Osteoblast (primary cell): ENCODE data around the gene PLPP1. TPM values are rescaled to one million over a fixed set of nuclear protein-coding genes. Genes with fewer than 3 reads are reported as not detected.

Source experiments
- DNase-seq: peaks from one replicate; pipeline ENCODE4 v3.0.0; 2011; ENCODE audit warnings: low spot score, mixed read lengths; ENCODE audit not compliant: insufficient read length; ENCODE audit errors: missing footprints
- H2AFZ ChIP-seq: 2 replicates; pipeline ENCODE4 v1.6.0; 2011; ENCODE audit warnings: mild to moderate bottlenecking, low read length
- H3K27ac ChIP-seq: 2 replicates; pipeline ENCODE4 v1.5.1; 2011; ENCODE audit warnings: mild to moderate bottlenecking, low read depth, low read length, moderate library complexity
- H3K27me3 ChIP-seq: 2 replicates; pipeline ENCODE4 v1.6.0; 2012; ENCODE audit warnings: mild to moderate bottlenecking, control low read depth, inconsistent platforms, low read length, moderate library complexity; ENCODE audit not compliant: insufficient read depth
- H3K36me3 ChIP-seq: 2 replicates; pipeline ENCODE4 v1.5.1; 2011; ENCODE audit warnings: mild to moderate bottlenecking, low read length, control low read depth, moderate library complexity; ENCODE audit not compliant: insufficient read depth
- H3K4me1 ChIP-seq: 2 replicates; pipeline ENCODE4 v1.5.1; 2011; ENCODE audit warnings: mild to moderate bottlenecking, low read length, control low read depth, moderate library complexity; ENCODE audit not compliant: insufficient read depth
- H3K4me2 ChIP-seq: 2 replicates; pipeline ENCODE4 v1.6.0; 2011; ENCODE audit warnings: mild to moderate bottlenecking, low read length; ENCODE audit not compliant: insufficient read depth
- H3K4me3 ChIP-seq: fragments of 200-600 bp; sonication (generic); 3 replicates; pipeline ENCODE4 v1.5.1; 2012; ENCODE audit warnings: mild to moderate bottlenecking, low read length, inconsistent platforms; ENCODE audit not compliant: insufficient read depth
- H3K79me2 ChIP-seq: 2 replicates; pipeline ENCODE4 v1.6.0; 2012; ENCODE audit warnings: mild to moderate bottlenecking, low read length, control low read depth, inconsistent platforms; ENCODE audit not compliant: insufficient read depth
- H3K9me3 ChIP-seq: 2 replicates; pipeline ENCODE4 v1.5.1; 2011; ENCODE audit warnings: low read depth, low read length, control low read depth
- H4K20me1 ChIP-seq: 2 replicates; pipeline ENCODE4 v1.6.0; 2012; ENCODE audit warnings: mild to moderate bottlenecking, low read length, control low read depth; ENCODE audit not compliant: insufficient read depth
- CTCF ChIP-seq: IDR thresholded peaks from 2 replicates; pipeline ENCODE4 v1.5.1; 2011; ENCODE audit warnings: mild to moderate bottlenecking, low read depth, low read length, moderate library complexity; ENCODE audit errors: extremely low read depth
- small RNA-seq: library from RNA; depleted of rRNA; stranded (forward); fragments of <200 nt; gene quantifications from one replicate; pipeline ENCODE3, GENCODE V24; 2012
- total RNA-seq: library from RNA; depleted of rRNA; stranded (reverse); fragments of >200 nt; gene quantifications from 2 replicates; pipeline ENCODE4 v1.2.3, GENCODE V29; 2012

Gene PLPP1
- total RNA-seq, 1 donor = 69.8 TPM

- Histone ChIP-seq H3K9me3 (no peaks in the 10 kb centered on the region), H3K79me2 (no peaks in the 10 kb centered on the region), H3K36me3 (peaks cover 14% of the 10 kb centered on the region), H3K4me2 (no peak overlapping the region), H4K20me1 (no peaks in the 10 kb centered on the region), H3K27me3 (no peaks in the 10 kb centered on the region), H2AFZ (no peak overlapping the region), H3K27ac (no peak overlapping the region), H3K4me3 (no peak overlapping the region), H3K4me1 (peaks cover 3% of the 10 kb centered on the region)
- DNase-seq = no peak
- TF ChIP-seq CTCF = no peak
Observed at GRCh38 chr5:55377810-55378209, 157.0 kb downstream of the PLPP1 start.

Small RNA genes within 50 kb of the gene (small RNA-seq; reads per million reads assigned to genes)
- gene MIR5687 = not detected

Other genes starting within 250 kb of the PLPP1 start
- gene DHX29, start 227.3 kb downstream of the PLPP1 start, total RNA-seq = 36.8 and 38.4 TPM in 2 replicates
- gene MTREX, start 227.0 kb downstream of the PLPP1 start, total RNA-seq = 63.6 and 73.8 TPM in 2 replicates
- 42.3 and 50.1 TPM in 2 replicates for gene SLC38A9, start 177.4 kb upstream of the PLPP1 start, total RNA-seq
- under 0.01 TPM in 1 of 2 replicates, not detected in the other for gene DDX4, start 203.1 kb upstream of the PLPP1 start, total RNA-seq